H4 (cell line): Measurements from ENCODE around the gene PRICKLE2. TPM values are rescaled to one million over a fixed set of nuclear protein-coding genes. Genes with fewer than 3 reads are reported as not detected.

Experiments used
- DNase-seq: peaks from one replicate; pipeline ENCODE4 v3.0.0-alpha.2; 2015; ENCODE audit warnings: low spot score
- total RNA-seq: library from RNA; depleted of rRNA; stranded (reverse); fragments of >200 nt; shearing (Covaris generic); gene quantifications from 2 replicates; pipeline ENCODE4 v1.2.3, GENCODE V29; 2014

PRICKLE2 gene
- total RNA-seq, 1 experiment from 2014 or later: 3.1 TPM

GRCh38 chr3:64160000-64160695 lies 65.1 kb downstream of the PRICKLE2 start:
- DNase-seq: no peak

GRCh38 chr3:64158334-64158733 lies 66.9 kb downstream of the PRICKLE2 start:
- no peak for DNase-seq

GRCh38 chr3:64157150-64158035 lies 67.9 kb downstream of the PRICKLE2 start:
- DNase-seq: no peak

GRCh38 chr3:64155328-64155727 lies 69.9 kb downstream of the PRICKLE2 start:
- no peak for DNase-seq

GRCh38 chr3:64152676-64153466 lies 72.4 kb downstream of the PRICKLE2 start:
- DNase-seq: no peak

- no peak for DNase-seq
These were observed 73.2 kb downstream of the PRICKLE2 start for GRCh38 chr3:64152086-64152485.

- DNase-seq: no peak
These were observed 73.9 kb downstream of the PRICKLE2 start for GRCh38 chr3:64151342-64151871.

- peak; percentile 19 for DNase-seq
These were observed 74.6 kb downstream of the PRICKLE2 start for GRCh38 chr3:64150623-64151207.

GRCh38 chr3:64149886-64150285 lies 75.4 kb downstream of the PRICKLE2 start:
- no peak for DNase-seq

GRCh38 chr3:64148955-64149653 lies 76.2 kb downstream of the PRICKLE2 start:
- no peak for DNase-seq

- DNase-seq: no peak
These were observed 78.1 kb downstream of the PRICKLE2 start for GRCh38 chr3:64147211-64147610.

GRCh38 chr3:64145438-64145837 lies 79.8 kb downstream of the PRICKLE2 start:
- no peak for DNase-seq

GRCh38 chr3:64144241-64144900 lies 80.9 kb downstream of the PRICKLE2 start:
- DNase-seq: no peak

- peak; percentile 21 for DNase-seq
These were observed 81.7 kb downstream of the PRICKLE2 start for GRCh38 chr3:64143409-64144130.

GRCh38 chr3:64141476-64141875 lies 83.8 kb downstream of the PRICKLE2 start:
- no peak for DNase-seq

GRCh38 chr3:64140651-64141050 lies 84.6 kb downstream of the PRICKLE2 start:
- DNase-seq: no peak

- DNase-seq: no peak
These were observed 86.5 kb downstream of the PRICKLE2 start for GRCh38 chr3:64138656-64139375.

GRCh38 chr3:64138046-64138445 lies 87.2 kb downstream of the PRICKLE2 start:
- no peak for DNase-seq

GRCh38 chr3:64134882-64135281 lies 90.4 kb downstream of the PRICKLE2 start:
- DNase-seq: no peak
